ENCODE results near the gene RPSA.

- TF ChIP-seq KAT7 (CRISPR knock-in tag; IDR thresholded peaks at IDR 0.05; ENCODE audit: borderline replicate concordance): no peak
- no peak for TF ChIP-seq ZNF121 (CRISPR knock-in tag; IDR thresholded peaks at IDR 0.05)
- TF ChIP-seq CTCF (IDR thresholded peaks at IDR 0.05): no peak
- no peak for TF ChIP-seq SP1 (CRISPR knock-in tag; conservative IDR thresholded peaks at IDR 0.05)
- no peak for TF ChIP-seq ZNF416 (CRISPR knock-in tag; IDR thresholded peaks at IDR 0.05)
- no peak for TF ChIP-seq CREB1 (CRISPR knock-in tag; IDR thresholded peaks at IDR 0.05)
- TF ChIP-seq MYBL2 (CRISPR knock-in tag; IDR thresholded peaks at IDR 0.05): no peak
- no peak for TF ChIP-seq ZNF512 (CRISPR knock-in tag; IDR thresholded peaks at IDR 0.05; ENCODE audit: borderline replicate concordance)
- no peak for TF ChIP-seq ATF3 (CRISPR knock-in tag; conservative IDR thresholded peaks at IDR 0.05)
- no peak for TF ChIP-seq FOXK1 (CRISPR knock-in tag; IDR thresholded peaks at IDR 0.05)
- TF ChIP-seq MAX (CRISPR knock-in tag; IDR thresholded peaks at IDR 0.05): no peak
- no peak for TF ChIP-seq ELF4 (CRISPR knock-in tag; IDR thresholded peaks at IDR 0.05; ENCODE audit: low read depth)
- TF ChIP-seq ATF2 (CRISPR knock-in tag; IDR thresholded peaks at IDR 0.05; ENCODE audit: borderline replicate concordance, low read depth): no peak
Observed at GRCh38 chr3:39454591-39455217, 48.2 kb downstream of the RPSA start.

Data from WTC11 (cell line).